HL-60/S4 (cell line): Measurements from ENCODE around the gene LRRC25.

Experiments
- in situ Hi-C: fragments of 300-500 bp; cut with MboI; formaldehyde crosslinking; loops from 2 replicates; pipeline ENCODE4 v1.14.3; 2022; ENCODE audit warnings: low sequenced_read_pairs

The LRRC25 gene

GRCh38 chr19:18406749-18407148 is 9.3 kb upstream of the LRRC25 start:
- in situ Hi-C loops = loop anchor here (10.0 kb wide), 2 partner anchors 132 to 192 kb away; partner anchors contain the start of gene IQCN

DNA sequence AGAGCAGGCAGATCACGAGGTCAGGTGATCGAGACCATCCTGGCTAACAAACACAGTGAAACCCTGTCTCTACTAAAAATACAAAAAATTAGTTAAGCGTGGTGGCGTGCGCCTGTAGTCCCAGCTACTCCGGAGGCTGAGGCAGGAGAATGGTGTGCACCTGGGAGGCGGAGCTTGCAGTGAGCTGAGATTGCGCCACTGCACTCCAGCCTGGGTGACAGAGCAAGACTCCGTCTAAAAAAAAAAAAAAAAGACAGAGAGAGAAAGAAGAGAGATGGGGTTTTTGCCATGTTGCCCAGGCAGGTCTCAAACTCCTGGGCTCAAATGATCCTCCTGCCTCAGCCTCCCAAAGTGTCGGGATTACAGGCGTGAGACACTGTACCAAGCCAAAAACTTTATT is 8.3 kb upstream of the LRRC25 start:
- in situ Hi-C loops = loop anchor here (10.0 kb wide), 2 partner anchors 131 to 191 kb away; partner anchors contain the start of gene IQCN

GRCh38 chr19:18402455-18403248 is 5.2 kb upstream of the LRRC25 start:
- in situ Hi-C loops = loop anchor here (10.0 kb wide), 2 partner anchors 128 to 188 kb away; partner anchors contain the start of gene IQCN

DNA sequence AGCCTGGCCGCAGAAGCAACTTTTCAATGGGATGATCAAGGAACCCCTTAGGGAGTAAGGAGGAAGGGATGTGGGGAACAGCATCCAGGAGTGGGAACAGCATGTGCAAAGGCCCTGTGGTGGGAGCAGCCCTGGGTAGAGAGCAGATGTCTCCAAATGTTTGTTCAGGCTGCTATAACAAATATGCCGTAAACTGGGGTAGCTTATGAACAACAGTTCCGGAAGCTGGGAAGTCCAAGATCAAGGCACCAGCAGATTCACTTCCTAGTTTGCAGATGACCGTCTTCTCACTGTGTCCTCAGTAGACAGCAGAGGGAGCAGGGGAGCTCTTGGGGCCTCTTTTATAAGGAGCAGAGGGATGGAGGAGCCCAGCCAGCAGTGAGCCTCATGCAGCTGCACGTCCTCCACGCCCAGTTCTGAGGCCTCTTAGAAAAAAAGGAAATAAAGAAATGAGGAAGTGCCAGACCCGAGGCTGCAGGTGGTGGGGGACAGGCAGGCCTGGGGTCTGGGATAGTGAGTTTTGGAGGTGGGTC is 4.2 kb upstream of the LRRC25 start:
- in situ Hi-C loops = loop anchor here (10.0 kb wide), 2 partner anchors 127 to 187 kb away; partner anchors contain the start of gene IQCN

DNA sequence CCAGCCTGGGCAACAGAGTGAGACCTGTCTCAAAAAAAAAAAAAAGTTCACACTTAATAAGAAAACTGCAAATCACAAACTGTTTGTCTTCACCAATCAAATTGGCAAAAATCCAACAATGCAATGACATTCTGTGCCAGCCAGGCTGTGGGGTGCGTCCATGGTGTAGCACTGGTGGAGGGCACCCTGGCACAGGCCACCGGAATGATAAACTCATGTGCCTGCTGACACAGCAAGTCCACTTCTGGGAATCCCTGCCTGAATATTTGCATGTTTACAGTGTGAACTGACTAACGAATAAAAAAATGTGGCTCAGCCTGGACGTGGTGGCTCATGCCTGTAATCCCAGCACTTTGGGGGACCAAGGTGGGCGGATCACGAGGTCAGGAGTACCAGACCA is 1.6 kb upstream of the LRRC25 start:
- in situ Hi-C loops = no loop called here

DNA sequence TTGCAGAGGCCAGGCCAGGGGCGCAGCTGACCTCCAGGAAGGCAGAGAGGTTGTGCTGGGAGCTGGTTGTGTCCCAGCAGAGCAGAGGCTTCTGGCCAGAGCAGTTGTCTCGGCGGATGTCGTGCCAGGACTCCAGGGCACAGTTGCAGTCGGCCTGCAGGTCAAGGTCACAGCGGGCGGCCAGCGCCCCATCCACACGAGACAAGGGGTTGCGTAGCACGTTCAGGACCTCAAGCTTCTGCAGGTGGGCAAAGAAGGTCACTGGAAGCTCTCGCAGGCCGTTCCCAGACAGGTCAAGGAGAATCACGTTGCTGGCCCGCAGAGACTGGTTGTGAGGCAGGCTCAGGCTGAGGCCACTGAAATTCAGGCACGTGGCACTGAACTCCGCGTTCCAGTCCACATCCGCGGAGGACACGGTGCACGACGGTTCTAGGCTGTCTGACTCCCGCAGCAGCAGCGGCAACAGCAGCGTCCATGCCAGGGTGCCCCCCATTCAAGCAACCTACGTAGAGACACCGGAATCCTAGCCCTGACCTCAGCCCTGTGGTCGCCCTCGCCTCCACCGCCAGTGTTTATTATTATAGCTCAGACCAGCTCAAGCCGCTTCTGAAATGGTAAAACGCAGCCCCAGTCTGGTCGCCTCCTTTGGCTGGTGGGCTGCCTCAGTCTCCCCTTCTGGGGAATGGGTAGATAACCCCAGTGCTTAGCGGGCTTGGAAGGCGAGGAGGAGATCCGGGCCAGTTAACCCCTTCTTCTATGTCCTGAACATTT is 766 bp downstream of the LRRC25 start:
- in situ Hi-C loops = no loop called here

- in situ Hi-C loops = no loop called here
Measured at GRCh38 chr19:18393836-18394235, 3.6 kb downstream of the LRRC25 start.

GRCh38 chr19:18392926-18393325 is 4.5 kb downstream of the LRRC25 start:
- in situ Hi-C loops = no loop called here

DNA sequence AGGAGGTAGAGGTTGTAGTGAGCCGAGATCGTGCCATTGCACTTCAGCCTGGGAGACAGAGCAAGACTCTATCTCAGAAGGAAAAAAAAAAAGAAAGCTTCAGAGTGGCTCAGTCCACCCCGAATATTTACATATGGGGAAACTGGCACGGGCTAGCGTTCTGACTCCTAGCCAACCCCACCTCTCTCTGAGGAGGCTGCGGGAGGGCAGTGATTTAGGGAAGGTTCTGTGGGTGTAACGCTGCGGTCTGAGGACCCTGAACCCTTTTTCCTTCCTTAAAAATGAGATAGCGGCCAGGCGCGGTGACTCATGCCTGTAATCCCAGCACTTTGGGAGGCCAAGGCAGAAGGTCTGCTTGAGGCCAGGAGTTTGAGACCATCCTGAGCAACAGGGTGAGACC is 5.0 kb downstream of the LRRC25 start:
- in situ Hi-C loops = no loop called here

GRCh38 chr19:18391509-18392075 is 5.8 kb downstream of the LRRC25 start:
- in situ Hi-C loops = no loop called here

GRCh38 chr19:18390065-18390907 is 7.1 kb downstream of the LRRC25 start:
- in situ Hi-C loops = no loop called here

- in situ Hi-C loops = no loop called here
Measured at GRCh38 chr19:18389726-18390064, 7.7 kb downstream of the LRRC25 start.

DNA sequence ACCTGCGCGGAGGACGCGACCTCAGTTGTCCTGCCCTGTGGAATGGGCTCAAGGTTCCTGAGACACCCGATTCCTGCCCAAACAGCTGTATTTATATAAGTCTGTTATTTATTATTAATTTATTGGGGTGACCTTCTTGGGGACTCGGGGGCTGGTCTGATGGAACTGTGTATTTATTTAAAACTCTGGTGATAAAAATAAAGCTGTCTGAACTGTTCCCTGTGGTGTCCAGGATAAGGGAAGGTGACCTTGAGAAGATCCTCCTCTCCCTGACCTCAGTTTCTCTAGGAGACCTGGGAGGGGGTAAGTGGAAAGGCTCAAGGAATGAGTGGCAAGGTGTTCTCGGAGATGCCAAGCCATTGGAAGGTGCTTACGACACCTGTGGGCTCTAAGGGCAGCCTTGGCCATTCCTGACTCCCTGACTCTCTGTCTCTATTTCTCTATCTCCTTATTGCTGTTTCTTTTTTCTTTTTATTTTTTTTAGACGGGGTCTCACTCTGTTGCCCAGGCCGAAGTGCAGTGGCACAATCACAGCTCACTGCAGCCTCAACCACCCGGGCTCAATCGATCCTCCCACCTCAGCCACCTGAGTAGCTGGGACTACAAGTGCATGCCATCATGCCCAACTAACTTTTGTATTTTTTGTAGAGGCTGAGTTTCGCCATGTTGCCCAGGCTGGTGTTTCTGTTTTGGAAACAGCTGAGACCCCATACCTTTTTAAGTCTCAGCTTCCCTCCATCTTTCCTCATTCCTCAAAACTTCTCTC is 8.3 kb downstream of the LRRC25 start:
- in situ Hi-C loops = no loop called here

- in situ Hi-C loops = no loop called here
Measured at GRCh38 chr19:18388100-18388959, 9.1 kb downstream of the LRRC25 start.

DNA sequence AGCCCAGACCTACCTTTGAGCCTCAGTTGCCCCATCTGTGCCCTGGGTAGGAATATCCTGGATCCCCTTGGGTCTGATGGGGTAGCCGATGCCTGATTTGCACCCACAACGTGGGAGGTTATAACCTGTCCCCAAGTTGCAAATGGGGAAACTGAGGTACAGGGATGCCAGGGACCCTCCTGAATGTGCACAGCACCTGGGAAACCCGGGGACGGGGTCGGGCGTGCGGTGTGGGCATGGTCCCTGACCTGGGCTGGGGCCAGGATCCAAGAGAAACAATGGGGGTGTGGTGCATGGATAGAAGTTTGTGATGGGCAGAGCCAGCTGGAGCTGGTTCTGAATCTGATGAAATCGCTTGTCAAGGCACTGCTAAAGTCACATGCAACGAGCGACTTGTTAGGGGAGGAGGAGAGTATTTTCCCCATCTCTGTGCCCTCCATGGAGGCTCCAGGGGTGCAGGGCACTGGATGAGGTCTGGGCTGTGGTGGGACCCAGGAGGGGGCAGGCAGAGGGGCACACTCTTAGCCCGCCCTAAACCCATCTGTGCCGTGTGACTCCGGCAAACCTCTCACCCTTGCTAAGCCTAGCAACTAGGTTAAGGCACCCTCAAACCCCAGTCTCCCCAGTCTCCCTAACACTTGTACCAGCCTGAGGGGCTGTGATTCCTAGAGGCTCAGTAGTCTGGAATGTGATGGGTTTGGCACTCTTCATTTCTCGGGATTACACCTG is 10.7 kb downstream of the LRRC25 start:
- in situ Hi-C loops = no loop called here

- in situ Hi-C loops = no loop called here
Measured at GRCh38 chr19:18385675-18386542, 11.5 kb downstream of the LRRC25 start, which contains the start of gene GDF15. TSS of gene GDF15 (plus strand) at chr19:18386158. CDS start at chr19:18386190, 32 bp downstream.

GRCh38 chr19:18385359-18385674 is 12.1 kb downstream of the LRRC25 start:
- in situ Hi-C loops = no loop called here
